HG03439 (cell line): ENCODE measurements around the gene TUBGCP6.

Experiments used
- ATAC-seq: cut with Tn5 transposase; IDR thresholded peaks from one replicate; pipeline ENCODE4 v1.9.1; 2021; ENCODE audit warnings: mild to moderate bottlenecking, moderate library complexity; ENCODE audit not compliant: unreplicated experiment

The TUBGCP6 gene

DNA sequence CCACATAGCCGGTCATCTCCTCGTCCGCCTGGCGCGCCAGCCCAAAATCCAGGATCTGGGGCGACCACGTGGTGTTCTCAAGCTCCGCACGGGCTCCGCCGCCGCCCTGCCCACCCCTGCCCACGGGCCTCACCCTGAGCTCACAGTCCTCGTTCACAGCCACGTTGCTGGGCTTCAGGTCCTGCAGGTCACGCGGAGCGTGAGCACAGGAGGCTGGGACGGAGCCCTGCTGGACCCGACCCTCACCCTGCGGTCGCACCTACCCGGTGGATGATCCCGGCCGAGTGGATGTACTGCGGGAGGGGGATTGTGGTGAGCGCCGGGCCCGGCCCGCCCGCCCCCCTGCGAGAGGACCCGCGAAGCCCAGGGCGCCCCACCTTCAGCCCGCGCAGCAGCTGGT lies 22.2 kb upstream of the TUBGCP6 start:
- no peak for ATAC-seq

DNA sequence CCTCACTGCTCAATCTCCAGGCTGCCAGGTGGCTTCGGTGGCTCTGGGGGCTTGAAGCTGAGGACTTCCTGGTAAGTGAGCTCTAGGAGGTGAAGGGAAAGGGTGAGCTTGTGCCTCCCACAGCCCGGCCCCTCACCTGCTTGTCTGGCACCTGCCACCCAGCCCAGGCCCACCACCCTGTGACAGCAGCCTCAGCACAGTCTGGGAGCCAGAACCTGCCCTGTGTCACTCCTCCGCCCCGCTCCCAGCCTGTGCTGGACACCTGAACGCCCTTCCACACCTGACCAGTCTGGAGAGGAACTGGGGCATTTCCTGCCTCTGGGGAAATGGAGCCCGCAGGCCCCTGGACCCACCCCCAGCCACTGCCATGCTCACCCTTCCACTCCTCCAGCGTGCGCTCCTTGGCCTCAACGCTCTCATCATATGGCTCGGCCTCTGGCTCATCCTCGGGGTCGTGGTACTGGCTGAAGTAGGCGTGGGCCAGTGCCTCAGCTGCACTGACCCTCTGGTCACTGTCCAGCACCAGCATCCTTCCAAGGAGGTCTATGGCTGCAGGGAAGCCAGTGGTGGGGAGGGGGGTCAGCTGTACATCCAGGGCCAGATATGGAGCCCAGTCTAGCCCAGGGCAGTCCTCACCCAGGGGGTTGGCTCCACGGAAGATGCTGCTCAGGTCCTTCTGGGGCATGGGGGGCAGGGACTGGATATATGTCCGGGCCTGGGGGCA lies 20.3 kb upstream of the TUBGCP6 start:
- ATAC-seq = no peak

DNA sequence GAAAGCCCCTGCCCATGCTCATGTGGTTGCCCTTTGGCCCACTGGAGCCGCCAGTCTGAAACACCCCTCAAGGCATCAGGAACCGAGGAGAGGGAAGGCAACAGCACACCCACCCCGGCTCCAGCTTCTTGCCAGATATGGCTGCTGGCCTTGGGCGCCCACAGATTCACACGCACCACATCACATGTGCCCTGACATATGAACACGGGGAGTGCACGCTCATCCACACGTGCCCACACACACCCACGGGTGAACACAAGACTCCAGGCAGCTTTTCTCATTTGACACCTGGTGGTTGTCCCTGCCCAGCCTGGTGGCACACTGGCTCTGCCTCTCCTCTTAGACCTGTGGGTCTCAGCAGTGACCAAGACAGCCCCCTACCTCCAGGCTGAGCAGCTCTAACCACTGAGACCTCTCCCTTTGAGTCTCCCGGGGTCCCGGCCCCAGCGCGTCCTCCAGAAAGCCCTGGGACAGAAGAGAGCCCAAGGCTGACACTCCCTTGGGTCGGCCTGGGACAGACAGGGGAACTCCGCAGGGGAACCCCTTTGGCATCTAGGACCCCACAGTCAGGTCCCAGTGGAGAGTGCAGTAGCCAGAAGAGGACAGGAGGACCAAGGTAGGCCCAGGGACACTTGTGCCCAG lies 19.4 kb upstream of the TUBGCP6 start:
- ATAC-seq = no peak

DNA sequence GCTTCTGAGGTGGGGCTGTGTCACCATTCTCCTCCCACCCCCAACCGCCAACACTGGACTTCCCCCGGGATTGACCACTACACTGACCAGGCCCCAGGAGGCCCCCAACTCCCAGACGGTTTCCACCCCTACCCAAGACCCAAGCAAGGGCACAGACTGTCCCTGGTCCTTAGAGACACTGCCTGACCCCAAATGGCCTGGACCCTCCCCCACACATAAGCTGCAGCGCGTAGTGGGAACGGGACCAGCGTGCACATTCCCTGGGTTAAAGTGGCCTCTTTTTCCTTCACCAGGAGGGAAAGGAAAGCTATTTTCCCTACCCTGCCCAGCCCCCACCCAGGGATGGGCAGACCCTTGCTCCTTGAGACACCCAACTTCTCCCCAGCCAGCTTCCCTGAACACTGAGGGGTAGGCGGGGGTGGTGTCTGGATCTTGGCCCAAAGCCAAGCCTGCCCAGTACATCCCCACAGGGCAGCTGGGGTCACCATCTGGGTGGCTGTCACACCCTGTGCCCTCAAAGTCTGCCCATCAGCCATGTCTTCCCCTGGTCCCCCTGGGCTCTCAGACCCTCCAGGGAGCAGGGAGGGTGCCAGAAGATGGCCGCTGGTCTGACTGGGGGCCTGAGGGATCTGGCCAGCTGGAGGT lies 18.3 kb upstream of the TUBGCP6 start:
- no peak for ATAC-seq

DNA sequence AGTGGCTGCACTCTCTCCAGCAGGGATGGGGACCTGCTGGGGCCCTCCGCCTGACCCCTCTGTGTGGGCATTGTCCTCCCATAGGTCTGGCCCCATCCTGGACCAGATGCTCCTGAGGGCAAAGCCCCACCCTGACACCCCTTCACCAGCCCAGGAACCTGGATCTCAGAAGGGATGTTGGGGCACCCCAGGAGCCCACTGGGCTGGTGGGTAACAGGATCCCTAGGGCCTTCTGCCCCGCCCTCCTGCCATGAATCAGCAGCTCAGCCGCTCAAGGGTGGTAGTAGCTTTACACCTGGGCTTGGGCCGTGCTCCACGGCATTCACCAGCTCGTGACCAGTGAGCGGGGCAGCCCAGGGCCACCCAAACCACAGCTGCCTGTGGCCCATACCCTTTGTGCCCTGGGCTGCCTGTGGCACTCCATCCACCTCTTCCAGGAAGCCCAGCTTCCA lies 17.7 kb upstream of the TUBGCP6 start:
- ATAC-seq = no peak

- no peak for ATAC-seq
These were observed 17.0 kb upstream of the TUBGCP6 start, which contains the start of gene MAPK12 for GRCh38 chr22:50261615-50262459. MAPK12 (minus strand) TSS chr22:50261683; CDS start chr22:50261509, 174 bp downstream.

DNA sequence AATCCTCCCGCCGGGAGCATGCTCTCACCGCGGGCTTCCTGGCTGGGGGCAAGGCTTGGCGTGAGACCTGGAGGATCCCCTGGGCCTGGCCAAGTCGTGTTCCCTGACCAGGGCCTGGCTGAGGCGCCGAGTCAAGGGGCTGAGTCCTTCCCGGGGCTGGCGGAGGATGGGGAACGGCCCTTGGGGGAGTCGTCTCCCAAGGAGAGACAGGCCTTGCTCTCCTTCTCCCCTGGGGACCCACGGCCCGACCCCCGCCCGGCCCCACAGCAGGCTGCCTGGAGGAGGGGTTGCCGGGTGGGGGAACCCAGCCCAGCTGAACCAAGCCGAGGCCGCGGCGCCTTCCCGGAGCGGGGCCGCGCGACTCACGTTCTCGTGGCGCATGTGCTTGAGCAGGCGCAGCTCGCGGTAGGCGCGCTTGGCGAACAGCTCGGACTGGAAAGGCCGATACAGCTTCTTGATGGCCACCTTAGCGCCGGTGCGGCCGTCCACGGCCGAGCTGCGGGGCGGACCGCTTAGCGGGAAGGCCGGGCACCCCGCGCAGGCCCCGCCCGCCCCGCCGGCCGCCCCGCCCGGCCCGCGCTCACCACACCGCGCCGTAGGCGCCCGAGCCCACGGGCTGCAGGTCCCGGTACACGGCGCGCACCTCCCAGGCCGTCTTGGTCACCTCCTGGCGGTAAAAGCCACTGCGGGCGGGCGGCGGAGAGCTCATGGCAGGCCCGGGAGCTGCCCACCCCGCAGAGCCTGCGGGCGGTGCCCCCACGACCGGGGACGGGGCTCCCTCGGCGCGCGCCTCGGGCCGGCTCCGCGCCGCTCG lies 16.2 kb upstream of the TUBGCP6 start:
- ATAC-seq = no peak

GRCh38 chr22:50260434-50260800 lies 15.6 kb upstream of the TUBGCP6 start:
- ATAC-seq = no peak

DNA sequence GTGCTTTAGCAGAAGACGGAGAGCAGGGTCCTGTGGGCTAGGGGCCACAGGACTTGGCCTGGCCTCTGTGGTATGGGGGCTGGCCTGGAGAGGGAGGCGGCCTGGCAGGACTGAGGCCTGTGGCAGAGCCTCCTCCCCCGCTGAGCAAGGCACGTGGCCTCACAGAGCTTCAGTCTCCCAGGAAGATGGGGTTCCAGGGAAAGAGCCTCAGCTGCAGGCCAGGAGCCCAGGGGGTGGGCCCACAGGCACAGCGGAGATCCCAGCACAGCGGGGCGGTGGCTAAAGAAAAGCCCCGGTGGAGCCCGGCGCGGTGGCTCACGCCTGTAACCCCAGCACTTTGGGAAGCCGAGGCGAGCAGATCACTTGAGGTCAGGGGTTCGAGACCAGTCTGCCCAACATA lies 14.5 kb upstream of the TUBGCP6 start:
- ATAC-seq = no peak

DNA sequence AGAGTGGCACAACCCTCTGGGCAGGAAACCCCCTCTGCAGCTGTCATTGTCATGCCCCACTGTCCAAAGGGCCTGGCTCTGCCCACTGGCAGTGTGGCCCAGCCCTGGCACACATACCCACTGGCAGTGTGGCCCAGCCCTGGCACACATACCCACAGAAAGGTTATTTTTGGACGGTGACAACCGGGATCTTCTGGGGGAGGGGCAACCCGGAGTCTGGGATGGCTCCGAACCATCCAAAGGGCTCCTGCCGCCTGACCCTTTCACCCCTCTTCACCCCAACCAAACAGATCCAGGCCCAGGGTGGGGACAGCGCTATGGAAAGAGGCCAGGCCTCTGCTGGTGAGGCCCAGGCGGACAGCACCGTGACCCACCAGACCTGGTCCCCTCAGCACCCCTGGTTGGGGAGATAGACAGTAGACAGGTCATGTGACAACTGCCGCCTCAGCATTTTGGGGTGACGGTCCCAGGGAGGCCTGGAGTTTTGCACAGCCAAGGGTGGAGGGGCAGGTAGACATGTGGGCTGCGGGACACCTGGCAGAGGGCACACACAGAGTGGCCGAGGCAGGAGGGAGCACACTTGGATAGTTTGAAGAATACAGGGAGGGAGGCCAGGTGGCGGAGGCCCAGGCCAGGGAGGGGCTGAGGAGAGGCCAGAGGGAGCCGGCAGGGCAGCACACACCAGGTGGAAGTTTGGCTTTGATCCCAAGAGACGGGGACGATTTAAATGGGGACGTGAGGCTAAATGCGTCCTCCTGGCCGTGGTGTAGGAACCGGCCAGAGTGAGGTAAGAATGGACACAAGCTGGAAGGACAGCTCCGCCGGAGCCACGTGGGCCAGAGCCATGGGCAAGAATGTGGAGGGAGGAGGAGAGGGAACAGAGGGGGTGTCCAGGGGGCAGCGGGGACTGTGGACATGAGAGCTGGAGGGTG lies 13.8 kb upstream of the TUBGCP6 start:
- no peak for ATAC-seq

GRCh38 chr22:50257451-50258360 lies 12.9 kb upstream of the TUBGCP6 start:
- no peak for ATAC-seq

- no peak for ATAC-seq
These were observed 12.2 kb upstream of the TUBGCP6 start for GRCh38 chr22:50257041-50257440.

DNA sequence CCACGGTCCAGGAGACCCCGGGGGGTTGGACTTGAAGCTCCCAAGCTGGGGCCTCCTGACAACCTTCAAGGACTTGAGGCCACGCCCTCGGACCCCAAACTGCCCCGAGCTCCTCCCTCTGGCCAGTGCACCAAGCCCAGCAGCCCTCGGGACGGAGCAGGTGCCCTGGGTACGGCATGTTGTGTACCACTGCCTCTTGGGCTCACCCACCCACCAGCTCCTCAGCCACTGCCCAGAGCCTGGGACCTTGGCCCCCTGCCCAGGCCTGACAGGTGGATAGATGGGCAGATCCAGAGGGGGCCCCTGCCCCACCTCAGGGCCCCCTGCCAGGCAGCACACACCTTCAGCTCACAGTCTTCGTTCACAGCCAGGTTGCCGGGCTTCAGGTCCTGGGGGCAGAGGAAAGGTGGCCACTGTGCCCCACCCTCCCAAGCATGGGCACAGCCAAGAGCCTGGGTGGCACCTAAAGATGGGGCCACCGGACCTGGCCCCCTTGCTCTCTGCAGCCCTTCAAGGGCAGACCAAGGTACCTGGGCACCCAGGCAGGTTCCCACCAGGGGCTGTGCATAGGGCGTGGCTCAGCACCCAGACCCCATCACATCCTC lies 11.5 kb upstream of the TUBGCP6 start:
- no peak for ATAC-seq

- no peak for ATAC-seq
These were observed 10.8 kb upstream of the TUBGCP6 start for GRCh38 chr22:50255607-50256006.

- ATAC-seq = no peak
These were observed 10.3 kb upstream of the TUBGCP6 start for GRCh38 chr22:50255099-50255498.

DNA sequence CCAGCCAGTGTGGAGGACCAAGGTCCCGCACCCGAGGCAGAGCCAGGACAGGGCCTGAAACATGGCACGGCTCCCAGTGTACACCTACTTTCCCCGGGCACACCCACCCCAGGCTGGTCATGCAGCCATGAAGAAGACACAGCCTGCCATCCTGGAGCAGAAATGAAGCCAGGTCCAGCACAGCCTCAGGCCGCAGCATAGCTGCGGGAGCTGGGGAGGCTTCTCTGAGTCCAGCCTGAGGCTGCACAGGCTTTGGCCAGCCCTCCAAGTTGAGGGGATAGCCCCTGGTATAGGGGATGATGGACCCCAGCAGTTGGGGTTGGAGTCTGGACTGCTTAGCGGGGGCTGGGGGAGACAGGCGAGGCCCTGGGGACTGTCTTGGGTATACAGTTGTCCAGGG lies 9.1 kb upstream of the TUBGCP6 start:
- no peak for ATAC-seq

DNA sequence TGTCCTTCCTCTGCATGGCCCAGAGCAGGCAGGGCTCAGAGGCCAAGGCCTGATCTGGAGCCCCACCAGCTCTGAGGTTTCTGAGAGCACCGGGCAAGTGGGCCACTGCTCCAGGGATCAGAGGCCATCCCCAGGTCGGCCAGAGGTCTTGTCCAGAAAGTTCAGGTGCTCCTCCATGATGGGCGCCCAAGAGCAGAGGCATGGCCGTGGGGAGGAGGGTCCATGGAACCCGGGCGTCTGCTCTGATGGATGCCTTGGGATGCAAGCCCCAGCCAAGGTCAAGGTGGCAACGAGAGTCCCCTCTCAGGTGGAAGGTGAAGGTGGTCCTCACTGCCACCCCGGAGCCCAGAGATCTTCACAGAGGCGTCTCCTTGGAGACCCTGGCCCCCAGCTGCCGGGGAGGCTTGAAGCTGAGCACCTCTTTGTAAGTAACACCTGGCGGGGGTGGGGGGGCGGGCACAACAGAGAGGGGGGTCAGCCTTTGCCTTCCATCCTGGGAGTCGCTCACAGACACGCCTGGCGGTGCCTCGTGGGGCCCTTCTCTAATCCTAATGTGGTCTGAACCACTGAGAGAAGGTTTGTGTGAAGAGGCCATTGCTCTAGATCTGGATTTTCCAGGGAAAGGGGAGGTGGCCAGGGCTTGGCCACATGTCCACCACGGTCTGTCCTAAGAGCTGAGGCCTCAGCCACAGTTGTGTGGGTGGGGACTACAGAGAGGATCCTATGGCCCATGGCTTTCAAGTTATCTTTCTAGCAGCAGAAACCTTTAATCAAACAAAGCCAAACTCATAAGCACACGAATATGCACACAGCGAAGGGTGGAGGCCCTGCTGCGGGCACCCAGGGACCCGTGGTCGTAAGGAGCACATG lies 8.5 kb upstream of the TUBGCP6 start:
- no peak for ATAC-seq
